Measurements from ENCODE around the gene RYR3.

DNA sequence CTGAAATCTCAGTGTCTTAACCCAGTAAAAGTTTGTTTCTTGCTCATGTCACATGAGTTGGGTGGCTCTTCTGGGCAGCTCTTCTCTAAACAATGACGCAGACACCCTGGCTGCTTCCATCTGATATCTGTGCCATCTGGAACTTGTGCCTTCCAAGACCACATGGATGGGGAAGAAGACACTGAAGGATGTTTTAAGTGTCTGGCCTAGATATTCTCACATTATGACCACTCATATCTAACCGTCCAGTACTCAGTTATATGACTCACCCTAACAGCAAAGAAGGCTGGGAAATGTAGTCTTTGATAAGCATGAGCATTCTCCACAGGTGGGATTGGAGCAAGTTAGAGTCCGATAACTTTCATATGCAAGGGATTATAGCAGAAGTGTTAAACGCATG lies 66.4 kb downstream of the RYR3 start:
- no peak for TF ChIP-seq EZH2phosphoT487 (conservative IDR thresholded peaks at IDR 0.05; ENCODE audit: low read length)
- TF ChIP-seq, protein P1, sequence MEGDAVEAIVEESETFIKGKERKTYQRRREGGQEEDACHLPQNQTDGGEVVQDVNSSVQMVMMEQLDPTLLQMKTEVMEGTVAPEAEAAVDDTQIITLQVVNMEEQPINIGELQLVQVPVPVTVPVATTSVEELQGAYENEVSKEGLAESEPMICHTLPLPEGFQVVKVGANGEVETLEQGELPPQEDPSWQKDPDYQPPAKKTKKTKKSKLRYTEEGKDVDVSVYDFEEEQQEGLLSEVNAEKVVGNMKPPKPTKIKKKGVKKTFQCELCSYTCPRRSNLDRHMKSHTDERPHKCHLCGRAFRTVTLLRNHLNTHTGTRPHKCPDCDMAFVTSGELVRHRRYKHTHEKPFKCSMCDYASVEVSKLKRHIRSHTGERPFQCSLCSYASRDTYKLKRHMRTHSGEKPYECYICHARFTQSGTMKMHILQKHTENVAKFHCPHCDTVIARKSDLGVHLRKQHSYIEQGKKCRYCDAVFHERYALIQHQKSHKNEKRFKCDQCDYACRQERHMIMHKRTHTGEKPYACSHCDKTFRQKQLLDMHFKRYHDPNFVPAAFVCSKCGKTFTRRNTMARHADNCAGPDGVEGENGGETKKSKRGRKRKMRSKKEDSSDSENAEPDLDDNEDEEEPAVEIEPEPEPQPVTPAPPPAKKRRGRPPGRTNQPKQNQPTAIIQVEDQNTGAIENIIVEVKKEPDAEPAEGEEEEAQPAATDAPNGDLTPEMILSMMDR (IDR thresholded peaks at IDR 0.05; ENCODE audit: insufficient read depth, low read length, poor library complexity, severe bottlenecking): no peak

Data from SU-DHL-6 (cell line).